Mesothelial cell of epicardium (in vitro differentiated cells): ENCODE data around the gene ABCG4. TPM values are rescaled to one million over a fixed set of nuclear protein-coding genes. Genes with fewer than 3 reads are reported as not detected.

Experiments used
- DNase-seq, 2 experiments: peaks; one replicate each; pipeline ENCODE4 v3.0.0; 2021; ENCODE audit warnings: low spot score in 2 of 2; ENCODE audit not compliant: unreplicated experiment in 2 of 2
- H3K27ac Mint-ChIP-seq: 2 replicates; pipeline ENCODE4 v1.8.0; 2021; ENCODE audit warnings: mixed read lengths
- H3K27me3 Mint-ChIP-seq: 2 replicates; pipeline ENCODE4 v1.8.0; 2021; ENCODE audit warnings: low read depth, mixed read lengths
- H3K36me3 Mint-ChIP-seq: 2 replicates; pipeline ENCODE4 v1.8.0; 2021; ENCODE audit warnings: mixed read lengths
- H3K4me1 Mint-ChIP-seq: 2 replicates; pipeline ENCODE4 v1.8.0; 2021; ENCODE audit warnings: mixed read lengths
- H3K4me3 Mint-ChIP-seq: 2 replicates; pipeline ENCODE4 v1.8.0; 2021; ENCODE audit warnings: mild to moderate bottlenecking, moderate library complexity, mixed read lengths
- H3K9me3 Mint-ChIP-seq: 2 replicates; pipeline ENCODE4 v1.8.0; 2021; ENCODE audit warnings: mixed read lengths
- CTCF ChIP-seq: fragments of 200-600 bp; sonication (generic); IDR thresholded peaks from one replicate; pipeline ENCODE4 v1.5.0; 2021; ENCODE audit warnings: antibody characterized with exemption; ENCODE audit not compliant: unreplicated experiment
- total RNA-seq: library from RNA; stranded (reverse); gene quantifications from 3 replicates; pipeline ENCODE4 v1.2.1, GENCODE V29; 2021

The ABCG4 gene
- total RNA-seq, 1 donor from 2014 or later = 2.6 TPM

- peaks cover 29% of the 10 kb centered on the region for H3K4me1 Mint-ChIP-seq
- H3K4me3 Mint-ChIP-seq = no peak overlapping the region
- no peak for TF ChIP-seq CTCF
- no peak overlapping the region for H3K27ac Mint-ChIP-seq
- peaks cover 7% of the 10 kb centered on the region for H3K36me3 Mint-ChIP-seq
- DNase-seq = no peak
- no peaks in the 10 kb centered on the region for H3K9me3 Mint-ChIP-seq
- H3K27me3 Mint-ChIP-seq = no peaks in the 10 kb centered on the region
These were observed 39.0 kb upstream of the ABCG4 start for GRCh38 chr11:119109843-119110242.

- Mint-ChIP-seq H3K9me3 (no peaks in the 10 kb centered on the region), H3K4me1 (peaks cover 26% of the 10 kb centered on the region), H3K27ac (no peak overlapping the region), H3K4me3 (no peak overlapping the region), H3K36me3 (peaks cover 11% of the 10 kb centered on the region), H3K27me3 (no peaks in the 10 kb centered on the region)
- no peak for TF ChIP-seq CTCF
- no peak for DNase-seq
These were observed 38.4 kb upstream of the ABCG4 start for GRCh38 chr11:119110439-119110838.

GRCh38 chr11:119111361-119111925 lies 37.4 kb upstream of the ABCG4 start:
- no peaks in the 10 kb centered on the region for H3K9me3 Mint-ChIP-seq
- no peak overlapping the region for H3K4me3 Mint-ChIP-seq
- H3K27ac Mint-ChIP-seq = no peak overlapping the region
- no peaks in the 10 kb centered on the region for H3K27me3 Mint-ChIP-seq
- TF ChIP-seq CTCF = no peak
- H3K4me1 Mint-ChIP-seq = peaks cover 19% of the 10 kb centered on the region
- peaks cover 16% of the 10 kb centered on the region for H3K36me3 Mint-ChIP-seq
- no peak for DNase-seq

- no peak overlapping the region for H3K4me3 Mint-ChIP-seq
- DNase-seq = no peak
- no peak overlapping the region for H3K27ac Mint-ChIP-seq
- peaks cover 13% of the 10 kb centered on the region for H3K4me1 Mint-ChIP-seq
- no peak for TF ChIP-seq CTCF
- H3K36me3 Mint-ChIP-seq = peaks cover 20% of the 10 kb centered on the region
- H3K27me3 Mint-ChIP-seq = no peaks in the 10 kb centered on the region
- no peaks in the 10 kb centered on the region for H3K9me3 Mint-ChIP-seq
These were observed 36.4 kb upstream of the ABCG4 start for GRCh38 chr11:119112314-119113020.

GRCh38 chr11:119113716-119114115 lies 35.1 kb upstream of the ABCG4 start:
- DNase-seq = no peak
- H3K4me3 Mint-ChIP-seq = no peak overlapping the region
- no peaks in the 10 kb centered on the region for H3K27me3 Mint-ChIP-seq
- TF ChIP-seq CTCF = no peak
- H3K9me3 Mint-ChIP-seq = no peaks in the 10 kb centered on the region
- H3K27ac Mint-ChIP-seq = no peak overlapping the region
- H3K4me1 Mint-ChIP-seq = peaks cover 4% of the 10 kb centered on the region
- peaks cover 20% of the 10 kb centered on the region for H3K36me3 Mint-ChIP-seq
